Hematopoietic multipotent progenitor cell treated with erythropoietin and hydrocortisone succinate and interleukin-3 and kit ligand, for 17 days (in vitro differentiated cells): Measurements from ENCODE around the gene HELZ.
"Not testable (repeated sequence)": the region's sequence is repeated elsewhere in the genome, so short reads cannot be mapped to it uniquely, and the experiment has no call there.

ENCODE experiments used
- DNase-seq: peaks from one replicate; pipeline ENCODE4 v3.0.0-alpha.2; 2015; ENCODE audit warnings: low spot score

HELZ gene

DNA sequence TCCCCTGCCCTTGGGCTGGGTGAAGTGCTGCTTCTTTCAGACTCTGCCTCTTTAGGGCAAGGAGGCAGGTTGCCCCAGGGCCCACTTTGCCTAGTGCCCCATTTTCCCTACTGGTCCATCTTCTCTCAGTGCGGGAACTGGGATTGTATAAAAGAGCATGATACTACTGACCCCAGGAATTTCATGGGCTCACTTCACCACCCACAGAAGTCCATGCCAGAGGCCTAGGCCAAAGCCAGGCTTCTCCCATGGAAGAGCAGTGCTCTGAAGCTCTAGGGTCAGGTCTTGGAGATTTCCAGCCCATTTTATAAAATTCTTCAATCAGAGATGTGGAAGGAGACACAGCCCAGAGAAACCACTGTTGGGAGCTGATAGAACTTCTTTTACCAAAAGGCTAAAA lies 194.9 kb downstream of the HELZ start:
- no peak for DNase-seq

DNA sequence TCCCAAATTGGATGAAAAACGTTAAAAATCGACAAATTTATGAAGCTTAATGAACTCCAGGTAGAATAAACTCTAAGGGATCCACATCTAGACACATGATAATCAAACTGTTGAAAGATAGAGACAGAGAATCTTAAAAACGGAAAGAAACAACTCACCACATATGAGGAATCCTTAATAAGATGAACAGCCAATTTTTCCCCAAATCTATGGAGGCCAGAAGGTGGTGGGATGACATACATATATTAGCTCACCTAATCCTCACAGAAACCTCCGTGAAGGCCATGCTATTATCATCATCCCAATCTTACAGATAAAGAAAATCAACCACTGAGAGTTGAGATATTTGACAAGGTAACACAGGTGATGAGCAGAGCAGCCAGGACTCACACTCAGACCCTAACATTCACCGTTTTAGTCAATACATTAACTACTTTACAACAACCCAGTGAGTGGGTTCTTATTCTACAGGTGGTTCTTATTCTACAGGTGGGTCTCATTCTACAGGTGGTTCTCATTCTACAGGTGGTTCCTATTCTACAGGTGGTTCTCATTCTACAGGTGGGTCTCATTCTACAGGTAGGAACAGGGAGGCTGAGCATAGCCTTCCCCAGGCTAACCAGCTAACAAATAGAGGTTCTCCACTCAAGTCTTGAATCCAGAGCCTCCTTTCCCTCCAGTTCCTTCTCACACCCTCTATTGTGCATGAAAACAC lies 195.8 kb downstream of the HELZ start:
- no peak for DNase-seq

DNA sequence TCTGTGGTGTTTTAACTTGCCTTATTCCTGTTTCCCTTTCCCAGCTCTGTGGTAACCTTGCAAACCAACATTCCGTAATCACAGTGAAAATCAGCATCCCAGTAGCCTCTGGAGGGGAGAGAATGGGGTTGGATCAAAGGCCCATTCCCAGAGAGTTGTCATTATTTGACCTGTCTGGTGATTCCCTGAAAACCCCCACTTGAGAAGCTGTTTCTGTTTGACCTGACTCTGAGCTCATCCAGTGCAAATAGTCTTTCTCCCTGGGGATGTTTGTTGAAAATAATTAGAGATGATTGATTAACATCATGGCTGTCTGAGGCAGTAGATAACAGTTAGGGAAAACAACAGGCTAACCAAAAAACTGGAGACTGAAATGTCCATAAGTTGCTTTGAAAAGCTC lies 197.6 kb downstream of the HELZ start:
- no peak for DNase-seq

DNA sequence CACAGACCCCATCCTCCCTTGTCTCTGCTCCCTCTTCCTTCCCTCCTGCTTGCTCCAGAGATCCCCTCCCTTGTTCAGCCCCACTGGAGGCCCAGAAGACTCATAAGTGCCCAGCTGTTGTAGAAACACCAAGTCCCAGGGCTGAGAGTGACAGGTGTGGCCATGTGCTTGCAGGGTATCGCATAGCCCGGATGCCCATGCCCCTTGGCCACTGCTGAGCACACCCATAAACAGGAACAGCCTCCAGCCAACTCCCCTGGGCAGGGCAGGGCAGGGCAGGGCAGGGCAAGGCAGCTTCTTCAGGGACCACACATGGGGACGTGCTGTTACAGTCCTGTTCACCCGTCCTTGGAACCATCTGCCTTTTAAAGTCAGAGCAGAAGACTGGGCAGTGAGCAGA lies 198.6 kb downstream of the HELZ start:
- DNase-seq, result no peak

DNA sequence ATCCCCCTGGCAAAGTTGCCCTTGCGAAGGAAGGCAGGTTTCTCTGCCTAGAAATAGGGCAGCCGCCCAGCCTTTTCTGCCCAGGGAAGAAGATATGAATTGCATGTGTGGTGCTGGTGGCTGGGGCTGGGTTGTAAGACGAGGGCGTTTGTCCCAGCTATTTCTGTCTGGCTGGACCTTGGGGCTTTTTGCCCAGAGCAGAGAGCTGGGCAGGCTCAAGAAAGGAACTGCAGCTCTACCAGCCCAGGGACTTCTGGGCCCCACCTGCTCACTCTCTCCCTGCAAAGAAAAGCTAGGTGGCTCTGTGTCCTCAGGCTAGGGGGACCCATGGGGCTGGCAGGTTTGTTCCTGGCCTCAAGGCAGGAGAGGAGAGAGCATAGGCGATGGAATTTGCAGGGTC lies 200.1 kb downstream of the HELZ start:
- DNase-seq, result no peak

DNA sequence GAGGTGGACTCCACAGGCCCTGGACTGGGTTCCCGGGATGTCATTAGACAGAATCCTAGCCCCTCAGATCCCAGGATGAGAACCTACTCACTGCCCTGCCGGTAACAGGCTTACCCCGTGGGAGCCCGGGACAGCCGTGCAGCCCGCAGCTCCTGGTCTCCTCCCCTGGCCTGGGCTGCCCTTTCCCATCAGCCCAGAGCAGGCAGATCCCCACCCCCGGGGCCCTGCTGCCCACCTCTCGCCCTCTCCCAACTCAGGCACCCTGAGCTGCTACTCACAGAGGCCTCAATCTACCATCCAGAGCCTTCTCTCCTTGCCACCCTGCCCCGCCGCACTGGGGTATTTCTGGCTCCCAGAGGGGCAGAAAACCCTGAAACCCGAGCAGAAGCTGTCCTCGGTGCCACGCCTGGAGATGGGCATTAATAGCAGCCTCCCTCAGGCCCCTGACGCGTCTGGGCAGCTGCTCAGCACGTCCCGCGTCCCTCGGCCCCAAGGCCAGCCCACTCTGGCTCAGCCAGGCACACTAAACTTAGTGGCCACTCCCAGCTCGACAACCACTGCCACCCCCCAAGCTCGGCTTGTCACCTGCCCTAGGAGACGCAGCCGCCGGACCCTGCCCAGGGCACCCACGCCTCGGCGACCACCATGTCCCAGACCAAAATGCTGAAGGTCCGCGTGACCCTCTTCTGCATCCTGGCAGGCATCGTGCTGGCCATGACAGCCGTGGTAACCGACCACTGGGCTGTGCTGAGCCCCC lies 200.8 kb downstream of the HELZ start, which contains the start of gene CACNG1:
Gene CACNG1, plus strand, starts transcription at position 539 of the 757 bp plus-strand sequence. Its CDS starts 107 bp downstream, at position 646.
- no peak for DNase-seq

DNA sequence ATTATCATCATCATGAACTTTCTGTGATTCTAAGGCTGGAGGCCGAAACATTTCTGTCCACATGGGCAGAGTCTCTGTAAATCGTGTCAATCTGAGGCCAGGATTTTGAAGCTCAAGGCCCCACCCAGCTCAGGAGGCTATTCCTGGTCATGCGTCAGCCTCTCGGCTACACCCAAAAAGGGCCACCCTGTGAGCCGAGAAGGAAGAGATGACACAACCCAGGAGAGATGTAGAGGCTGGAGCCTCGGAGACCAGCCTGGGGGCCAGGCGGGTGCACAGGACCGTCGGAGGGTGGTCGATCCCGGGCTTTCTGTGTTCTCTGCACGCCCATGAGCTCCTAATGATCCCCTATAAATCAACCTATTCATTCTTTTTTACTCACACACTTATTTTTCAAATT lies 201.7 kb downstream of the HELZ start:
- DNase-seq, result no peak

DNA sequence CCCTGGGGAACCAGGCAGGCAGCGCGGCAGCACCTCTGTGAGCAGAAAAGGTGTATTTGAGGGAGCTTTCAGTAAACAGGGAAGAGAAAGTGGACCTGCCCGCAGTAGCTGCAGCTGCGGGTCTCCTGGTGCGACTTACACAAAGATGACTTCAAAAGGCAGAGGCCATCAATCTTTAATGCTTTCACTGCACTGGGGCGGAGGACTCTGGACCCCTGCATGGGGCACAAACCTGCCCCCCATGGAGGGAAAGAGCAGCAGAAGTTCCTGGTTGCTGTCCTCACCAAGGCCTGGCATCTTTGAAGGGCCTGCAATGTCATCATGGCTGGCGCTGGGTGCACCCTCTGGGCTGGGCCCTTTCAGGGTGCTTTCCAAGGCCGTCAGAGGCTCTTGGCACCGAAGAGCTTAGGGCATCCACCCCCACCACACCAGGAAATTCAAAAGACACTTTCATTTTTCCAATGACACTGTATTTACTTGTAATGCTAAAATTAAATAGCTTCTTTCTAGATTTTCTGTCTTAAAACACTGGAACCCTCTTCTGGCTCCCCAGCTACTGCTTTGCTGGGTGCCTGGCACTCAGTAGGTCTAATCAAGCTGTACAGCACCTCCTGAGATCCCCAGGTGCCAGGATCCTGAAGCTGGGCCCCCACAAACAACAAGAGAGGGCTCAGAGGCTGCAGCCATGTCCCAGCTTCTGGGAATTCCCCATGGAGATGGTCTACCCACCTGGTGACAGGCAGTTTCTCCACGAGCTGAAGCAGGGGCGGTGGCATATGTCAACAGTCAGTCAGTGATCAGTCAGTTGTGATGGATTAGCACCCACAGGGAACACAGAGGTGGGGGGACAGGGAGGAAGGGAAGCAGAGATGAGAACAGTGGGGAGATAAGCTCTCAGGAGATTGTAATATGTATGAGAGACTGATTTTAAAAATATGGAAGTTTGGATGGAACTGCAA lies 202.8 kb downstream of the HELZ start:
- no peak for DNase-seq

DNA sequence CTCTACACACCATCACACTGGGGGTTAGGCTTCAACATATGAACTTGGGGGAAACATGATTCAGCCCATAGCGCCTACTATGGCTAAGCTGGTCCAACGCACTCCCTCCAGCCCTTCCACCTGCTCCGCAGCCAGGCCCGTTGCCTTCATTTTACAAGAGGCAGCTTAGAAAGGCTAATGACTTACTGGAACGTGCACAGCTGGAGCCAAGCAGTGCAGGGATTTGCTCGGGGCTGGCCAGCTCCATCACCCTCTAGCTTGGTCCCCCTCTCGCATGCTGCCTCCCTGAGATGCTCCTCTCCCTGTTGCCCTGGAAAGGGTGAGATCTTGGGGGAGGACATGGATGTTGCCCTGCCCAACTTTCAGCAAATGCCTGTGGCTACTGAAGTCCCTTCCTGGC lies 203.5 kb downstream of the HELZ start:
- DNase-seq, result no peak

DNA sequence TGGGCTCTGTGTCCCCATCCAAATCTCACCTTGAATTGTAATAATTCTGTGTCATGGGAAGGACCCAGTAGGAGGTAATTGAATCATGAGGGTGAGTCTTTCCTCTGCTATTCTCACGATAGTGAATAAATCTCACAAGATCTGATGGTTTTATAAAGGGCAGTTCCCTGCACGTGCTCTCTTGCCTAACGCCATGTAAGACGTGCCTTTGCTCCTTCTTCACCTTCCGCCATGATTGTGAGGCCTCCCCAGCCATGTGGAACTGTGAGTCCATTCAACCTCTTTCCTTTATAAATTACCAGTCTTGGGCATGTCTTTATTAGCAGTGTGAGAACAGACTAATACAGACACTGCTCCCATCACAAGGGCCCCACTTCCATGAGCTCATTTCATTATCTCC lies 203.9 kb downstream of the HELZ start:
- DNase-seq, result not testable (repeated sequence)

DNA sequence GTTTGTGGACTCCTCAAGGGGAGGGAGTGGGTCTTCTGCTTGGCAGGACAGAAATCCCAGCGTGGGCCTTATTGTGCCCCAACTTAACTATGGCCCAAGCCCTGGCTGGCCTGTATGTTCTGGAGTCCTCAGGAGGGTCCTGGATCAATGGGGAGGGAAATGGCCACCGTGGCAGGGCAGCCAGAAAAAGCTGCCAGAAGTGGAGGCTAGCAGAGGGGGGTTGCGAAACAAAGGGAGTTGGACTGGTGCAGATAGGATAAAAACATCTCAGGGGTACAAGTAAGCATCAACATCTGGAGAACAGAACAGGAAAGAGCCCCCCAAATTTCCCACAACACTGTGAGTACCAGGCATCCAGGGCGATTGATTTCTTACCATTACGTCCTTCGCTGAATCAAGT lies 204.3 kb downstream of the HELZ start:
- DNase-seq, result no peak

DNA sequence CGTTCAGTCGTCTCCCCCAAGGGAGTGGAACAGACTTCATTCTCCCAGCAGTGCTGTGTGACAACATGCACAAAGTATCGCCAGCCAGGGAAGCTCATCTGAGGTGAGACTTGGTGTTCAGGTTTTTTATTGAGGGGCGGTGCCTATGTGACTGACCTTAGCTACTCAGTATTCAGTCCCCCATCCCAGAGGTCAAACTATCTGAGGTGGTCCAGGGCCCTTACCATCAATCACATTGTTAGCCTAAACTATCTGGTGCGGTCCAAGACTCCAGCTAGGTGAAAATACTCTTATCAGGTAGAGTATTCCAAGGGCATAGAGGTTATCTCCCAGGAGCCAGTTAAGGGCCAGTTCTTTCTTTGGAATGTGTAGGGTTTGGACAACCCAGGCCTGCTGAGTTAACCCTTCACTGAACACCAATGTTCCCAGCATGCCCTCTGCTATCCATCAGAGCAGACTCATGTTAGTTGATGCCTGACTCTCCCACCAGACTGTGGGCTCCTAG lies 206.1 kb downstream of the HELZ start:
- DNase-seq, result no peak

DNA sequence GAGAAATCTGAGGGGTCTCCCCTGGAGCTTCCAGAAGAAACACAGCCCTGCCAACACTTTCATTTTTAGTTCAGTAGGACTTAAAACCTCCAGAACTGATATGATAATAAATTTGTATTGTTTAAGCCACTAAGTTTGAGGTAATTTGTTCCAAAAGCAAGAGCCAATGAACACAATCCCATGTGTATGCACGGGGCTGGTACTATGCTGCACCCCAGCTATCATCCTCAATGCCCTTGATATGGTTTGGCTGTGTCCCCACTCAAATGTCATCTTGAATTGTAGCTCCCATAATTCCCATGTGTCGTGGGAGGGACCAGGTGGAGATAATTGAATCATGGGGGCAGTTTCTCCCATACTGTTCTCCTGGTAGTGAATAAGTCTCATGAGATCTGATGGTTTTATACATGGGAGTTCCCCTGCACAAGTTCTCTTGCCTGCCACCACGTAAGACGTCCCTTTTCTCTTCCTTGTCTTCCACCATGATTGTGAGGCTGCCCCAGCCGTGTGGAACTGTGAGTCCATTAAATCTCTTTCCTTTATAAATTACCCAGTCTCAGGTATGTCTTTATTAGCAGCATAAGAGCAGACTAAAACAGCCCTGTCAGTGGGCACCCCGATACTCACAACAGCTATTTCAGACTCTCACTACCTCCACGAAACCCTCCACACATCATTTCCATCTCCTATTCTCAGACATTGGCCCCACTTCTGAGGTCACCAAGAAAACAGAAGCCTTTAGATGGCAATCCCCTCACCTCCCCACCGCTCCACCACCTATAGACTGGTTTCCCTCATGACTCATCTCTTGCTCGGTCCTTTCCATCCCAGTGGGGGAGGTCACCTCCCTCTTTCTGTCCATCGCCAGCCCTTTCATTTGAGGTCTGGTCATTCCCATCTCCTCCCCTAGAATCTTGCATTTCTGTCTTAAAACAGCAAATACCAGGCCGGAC lies 209.6 kb downstream of the HELZ start:
- no peak for DNase-seq

DNA sequence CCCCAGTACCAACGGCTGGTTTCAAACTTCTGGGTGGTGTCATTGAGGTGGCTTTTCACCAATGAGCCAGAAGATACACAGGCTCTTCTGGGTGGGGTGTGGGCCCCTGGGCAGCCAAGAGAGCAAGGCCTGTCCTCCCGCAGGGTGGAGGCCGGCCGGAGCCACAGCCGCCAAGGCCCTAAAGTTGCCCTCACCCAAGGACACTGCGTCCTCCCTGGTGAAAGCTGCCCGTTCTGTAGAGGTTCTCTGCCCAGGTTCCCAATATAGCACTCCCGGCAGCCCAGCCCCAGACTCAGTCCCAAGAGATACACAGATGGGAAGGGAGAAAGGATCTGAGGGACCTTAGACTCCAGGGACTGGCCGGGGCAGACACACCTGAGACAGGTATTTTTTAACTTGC lies 211.4 kb downstream of the HELZ start:
- DNase-seq, result no peak

DNA sequence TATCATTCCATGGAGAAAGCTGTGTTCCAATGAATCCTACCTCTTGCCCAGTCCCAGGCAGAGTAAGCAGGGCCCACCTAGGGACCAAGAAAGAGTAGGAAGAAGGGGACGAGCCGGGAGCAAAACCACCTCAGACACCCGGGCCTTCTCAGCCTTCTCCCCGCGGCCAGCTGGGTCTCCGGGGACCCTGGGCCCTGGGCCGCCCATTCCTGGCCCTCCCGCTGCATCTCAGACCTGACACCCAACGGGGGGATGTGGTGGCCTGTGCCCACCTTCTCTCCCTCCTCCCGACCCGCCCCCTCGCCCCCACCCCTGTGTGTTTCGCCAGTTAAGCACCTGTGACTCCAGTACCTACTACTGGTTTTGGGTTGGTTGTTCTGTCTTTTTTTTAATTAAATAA lies 212.0 kb downstream of the HELZ start:
- no peak for DNase-seq

DNA sequence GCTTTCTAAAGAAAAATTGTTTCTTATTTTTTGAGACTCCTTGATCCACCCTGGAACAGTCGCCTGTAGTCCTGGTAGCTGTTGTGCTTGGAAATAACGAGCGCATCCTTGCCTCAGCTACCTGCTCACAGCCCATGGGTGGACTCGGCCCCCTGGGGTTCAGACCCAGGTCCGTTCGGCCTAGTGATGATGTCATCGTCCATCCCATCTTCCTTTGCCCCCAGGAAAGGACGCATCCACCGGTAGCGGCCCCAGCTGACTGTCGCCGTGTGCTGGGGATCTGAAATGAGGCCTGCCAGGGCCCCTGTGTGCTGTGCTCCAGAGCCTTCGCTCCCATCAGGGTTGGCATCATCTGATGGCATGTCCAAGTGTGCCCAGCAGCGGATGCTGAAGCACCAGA lies 212.6 kb downstream of the HELZ start:
- DNase-seq, result no peak

DNA sequence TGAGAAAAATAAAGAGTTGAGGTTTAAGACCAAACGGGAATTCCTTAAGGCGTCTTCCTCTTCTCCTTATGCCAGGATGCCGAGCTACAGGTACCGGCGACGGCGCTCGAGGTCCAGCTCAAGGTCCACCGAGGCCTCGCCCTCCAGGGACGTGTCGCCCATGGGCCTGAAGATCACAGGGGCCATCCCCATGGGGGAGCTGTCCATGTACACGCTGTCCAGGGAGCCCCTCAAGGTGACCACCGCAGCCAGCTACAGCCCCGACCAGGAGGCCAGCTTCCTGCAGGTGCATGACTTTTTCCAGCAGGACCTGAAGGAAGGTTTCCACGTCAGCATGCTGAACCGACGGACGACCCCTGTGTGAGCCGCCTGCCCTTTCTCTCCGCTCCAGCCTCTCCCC lies 214.4 kb downstream of the HELZ start:
- DNase-seq, result no peak

DNA sequence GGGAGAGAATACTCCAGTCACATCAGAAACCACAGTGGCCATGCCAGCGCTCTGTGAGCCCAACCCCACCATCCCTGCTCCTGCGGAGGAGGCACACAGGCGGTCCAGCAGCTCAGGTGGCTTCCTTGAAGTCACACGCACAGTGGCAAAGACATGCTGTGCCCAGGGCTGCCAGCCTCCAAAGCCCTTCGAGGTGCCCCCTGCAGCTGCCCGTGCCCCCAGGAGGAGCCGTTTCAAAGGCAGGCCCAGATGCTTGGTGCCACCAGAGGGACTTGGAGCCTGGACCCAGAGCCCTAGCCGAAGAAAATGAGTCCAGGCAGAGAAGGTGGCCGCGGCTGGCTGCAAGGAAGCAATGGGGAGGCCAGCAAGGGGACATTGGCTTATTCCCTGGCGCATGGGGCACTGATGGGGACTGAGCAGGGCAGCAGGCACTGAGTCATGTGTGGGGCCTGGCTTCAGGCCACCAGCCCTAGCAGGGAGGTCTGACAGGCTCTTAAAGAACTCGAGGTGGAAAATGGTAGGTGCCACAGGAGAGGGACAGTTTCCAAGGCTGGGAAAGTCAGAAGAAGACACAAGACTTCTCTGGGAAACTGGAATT lies 217.9 kb downstream of the HELZ start:
- no peak for DNase-seq

DNA sequence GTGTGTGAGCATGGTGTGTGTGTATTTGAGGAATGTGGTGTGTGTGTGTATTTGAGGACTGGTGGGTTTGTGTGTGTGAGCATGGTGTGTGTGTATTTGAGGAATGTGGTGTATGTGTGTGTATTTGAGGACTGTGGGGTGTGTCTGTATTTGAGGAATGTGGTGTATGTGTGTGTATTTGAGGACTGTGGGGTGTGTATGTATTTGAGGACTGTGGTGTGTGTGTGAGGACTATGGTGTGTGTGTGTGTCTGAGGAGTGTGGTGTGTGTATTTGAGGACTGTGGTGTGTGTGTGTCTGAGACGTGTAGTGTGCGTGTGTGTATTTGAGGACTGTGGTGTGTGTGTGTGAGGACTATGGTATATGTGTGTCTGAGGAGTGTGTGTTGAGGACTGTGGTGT lies 218.7 kb downstream of the HELZ start:
- DNase-seq, result no peak

DNA sequence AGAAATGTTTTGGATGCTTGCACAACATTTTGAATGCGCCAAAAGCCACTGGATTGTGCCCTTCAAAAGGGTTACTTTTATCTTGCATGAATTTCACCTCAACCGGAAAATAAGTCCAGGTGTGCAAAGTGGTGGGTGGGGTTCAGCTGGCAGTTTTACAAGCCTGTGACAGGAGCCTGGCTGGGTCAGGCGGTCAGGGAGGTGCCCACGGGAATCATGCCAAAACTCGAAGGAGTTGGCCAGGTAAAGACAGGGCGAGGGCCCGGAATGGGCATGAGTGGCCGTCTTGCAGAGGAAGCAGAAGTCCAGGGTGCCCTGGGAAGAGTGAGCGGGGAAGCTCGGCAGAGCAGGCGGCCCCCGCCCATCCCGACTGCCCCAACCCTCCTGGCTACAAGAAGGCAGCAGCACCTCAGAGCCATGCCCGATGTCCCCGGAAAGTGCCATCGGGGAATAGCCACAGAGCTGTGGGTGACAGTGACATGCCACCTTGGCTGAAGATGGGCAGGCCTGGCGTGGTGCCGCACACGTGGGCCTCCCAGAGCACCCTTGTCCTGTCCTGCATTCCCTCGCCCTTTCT lies 219.7 kb downstream of the HELZ start:
- no peak for DNase-seq
